Omental fat pad (tissue), 4 donors: Measurements from ENCODE around the gene PPP1R1B. TPM values are rescaled to one million over a fixed set of nuclear protein-coding genes. Genes with fewer than 3 reads are reported as not detected.

Source experiments
- ATAC-seq: fragments of 150-250 bp; one replicate; pipeline ENCODE4 v1.9.1; 2016; ENCODE audit warnings: mild to moderate bottlenecking, moderate library complexity; ENCODE audit not compliant: low FRiP score
- DNase-seq: peaks from one replicate; pipeline ENCODE4 v3.0.0-alpha.2; 2019; ENCODE audit warnings: low spot score
- CTCF ChIP-seq, 3 donors: fragments of 450-650 bp; IDR thresholded peaks; one replicate each; pipeline ENCODE4 v1.5.1; 2016 to 2017; ENCODE audit warnings: antibody characterized with exemption in 3 of 3, mild to moderate bottlenecking in 3 of 3, moderate library complexity in 2 of 3
- total RNA-seq, 4 donors: library from RNA; depleted of rRNA; stranded (reverse); fragments of >200 nt; gene quantifications; one replicate each; pipeline ENCODE4 v1.1.0, GENCODE V29; 2016

The PPP1R1B gene
- total RNA-seq, 4 donors from 2014 or later: 13.9 to 27.0 (median 19.1) TPM

GRCh38 chr17:39661744-39662541 lies 35.2 kb downstream of the PPP1R1B start:
- no peak for TF ChIP-seq CTCF (IDR thresholded peaks at IDR 0.05)
- DNase-seq (no peak), ATAC-seq (no peak)

GRCh38 chr17:39662551-39663339 lies 36.0 kb downstream of the PPP1R1B start:
- no peak for DNase-seq
- ATAC-seq: no peak
- no peak for TF ChIP-seq CTCF (IDR thresholded peaks at IDR 0.05)

- TF ChIP-seq CTCF (IDR thresholded peaks at IDR 0.05): no peak
- DNase-seq: no peak
- ATAC-seq: no peak
Observed at GRCh38 chr17:39663340-39663687, 36.6 kb downstream of the PPP1R1B start.

- no peak for ATAC-seq
- TF ChIP-seq CTCF (IDR thresholded peaks at IDR 0.05): no peak
- DNase-seq: no peak
Observed at GRCh38 chr17:39663688-39664580, 37.2 kb downstream of the PPP1R1B start.

GRCh38 chr17:39664581-39665561 lies 38.1 kb downstream of the PPP1R1B start, which contains the start of gene TCAP:
Gene TCAP, plus strand, starts transcription at chr17:39665349. Its CDS starts 11 bp downstream, at chr17:39665360.
- ATAC-seq (no peak), DNase-seq (no peak)
- TF ChIP-seq CTCF (IDR thresholded peaks at IDR 0.05): no peak
